Hepatocyte (in vitro differentiated cells): ENCODE results near the gene FDXR.

Experiments used
- EZH2 ChIP-seq: fragments of 200-600 bp; sonication (generic); IDR thresholded peaks from 2 replicates; pipeline ENCODE4 v1.6.1; 2016; ENCODE audit warnings: antibody characterized with exemption, mild to moderate bottlenecking, borderline replicate concordance
- TF ChIP-seq, protein P1 (sequence below): fragments of 200-600 bp; sonication (generic); IDR thresholded peaks from 2 replicates; pipeline ENCODE4 v1.5.1; 2016; ENCODE audit warnings: antibody characterized with exemption, mild to moderate bottlenecking; ENCODE audit not compliant: poor library complexity

DNA sequence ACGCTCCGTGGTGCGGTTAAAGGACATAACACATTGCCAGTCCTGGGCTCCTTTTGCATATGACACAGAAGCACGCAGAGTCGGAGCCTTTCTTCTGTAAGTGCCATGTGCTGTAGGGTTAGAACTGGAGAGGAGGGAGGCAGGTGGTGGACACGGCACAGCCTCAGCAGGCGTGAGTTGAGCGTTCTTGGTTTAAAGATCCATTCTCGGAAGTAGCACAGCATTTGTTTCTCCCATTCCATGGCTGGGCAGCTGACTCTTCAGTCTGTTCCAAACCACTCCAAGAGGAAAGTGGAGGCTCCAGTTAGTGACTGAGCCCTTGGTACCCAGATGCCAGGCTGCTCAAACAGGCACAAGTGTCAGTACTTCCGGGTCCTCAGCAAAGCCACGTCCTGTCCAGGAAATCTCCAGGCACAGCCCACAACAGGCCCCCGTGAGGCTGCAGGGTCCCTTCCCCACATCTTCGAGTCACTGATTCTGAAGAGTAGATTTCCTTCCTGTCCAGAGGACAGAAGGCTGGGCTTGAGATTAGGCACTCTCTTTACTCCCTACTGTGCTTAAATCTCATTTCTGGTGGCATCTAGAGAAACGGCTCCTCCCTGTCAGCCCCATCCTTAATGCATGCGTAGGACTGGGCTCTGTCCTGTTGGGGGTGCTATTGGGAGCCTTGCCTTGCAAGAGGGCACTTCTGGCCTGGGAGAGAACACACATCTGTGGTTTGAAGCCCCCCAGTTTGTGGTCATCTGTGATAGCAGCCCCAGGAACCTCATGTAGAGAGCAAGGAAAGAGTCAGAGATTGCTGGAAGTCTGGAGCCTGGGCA is 57.0 kb downstream of the FDXR start:
- TF ChIP-seq, protein P1, sequence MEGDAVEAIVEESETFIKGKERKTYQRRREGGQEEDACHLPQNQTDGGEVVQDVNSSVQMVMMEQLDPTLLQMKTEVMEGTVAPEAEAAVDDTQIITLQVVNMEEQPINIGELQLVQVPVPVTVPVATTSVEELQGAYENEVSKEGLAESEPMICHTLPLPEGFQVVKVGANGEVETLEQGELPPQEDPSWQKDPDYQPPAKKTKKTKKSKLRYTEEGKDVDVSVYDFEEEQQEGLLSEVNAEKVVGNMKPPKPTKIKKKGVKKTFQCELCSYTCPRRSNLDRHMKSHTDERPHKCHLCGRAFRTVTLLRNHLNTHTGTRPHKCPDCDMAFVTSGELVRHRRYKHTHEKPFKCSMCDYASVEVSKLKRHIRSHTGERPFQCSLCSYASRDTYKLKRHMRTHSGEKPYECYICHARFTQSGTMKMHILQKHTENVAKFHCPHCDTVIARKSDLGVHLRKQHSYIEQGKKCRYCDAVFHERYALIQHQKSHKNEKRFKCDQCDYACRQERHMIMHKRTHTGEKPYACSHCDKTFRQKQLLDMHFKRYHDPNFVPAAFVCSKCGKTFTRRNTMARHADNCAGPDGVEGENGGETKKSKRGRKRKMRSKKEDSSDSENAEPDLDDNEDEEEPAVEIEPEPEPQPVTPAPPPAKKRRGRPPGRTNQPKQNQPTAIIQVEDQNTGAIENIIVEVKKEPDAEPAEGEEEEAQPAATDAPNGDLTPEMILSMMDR: no peak
- no peak for TF ChIP-seq EZH2
